A549 (cell line): Measurements from ENCODE around the gene C15orf62. TPM values are rescaled to one million over a fixed set of nuclear protein-coding genes. Genes with fewer than 3 reads are reported as not detected.

Source experiments
- ATAC-seq, 2 experiments: fragments of 200-7000 bp in 1 of 2; fragments of >200 bp in 1 of 2; cut with Nextera tagmentation in 1 of 2; cut with Tn5 transposase in 1 of 2; 3 replicates each; pipeline versions ENCODE4 v1.8.0 to v1.9.1; 2018 to 2020; ENCODE audit warnings: mild to moderate bottlenecking in 1 of 2, moderate library complexity in 1 of 2
- CTCF ChIA-PET: fragments of 300-600 bp; sonication (Branson Sonifier 250); formaldehyde crosslinking; extraction: SDS; loops from one replicate; lab custom pipeline; 2021; ENCODE audit warnings: antibody characterized with exemption, inconsistent platforms; lab: Yijun Ruan, JAX
- POLR2A ChIA-PET: fragments of 350-600 bp; formaldehyde crosslinking; extraction: SDS; loops from one replicate; lab custom pipeline; 2021; ENCODE audit warnings: antibody characterized with exemption, inconsistent platforms; lab: Yijun Ruan, JAX
- DNase-seq, 2 experiments: peaks; one replicate each; pipeline versions ENCODE4 v3.0.0 to v3.0.0-alpha.2; 2011 to 2016; ENCODE audit warnings: low read depth in 1 of 2, low spot score in 1 of 2
- FAIRE-seq: peaks from 2 replicates; lab custom pipeline; 2011; peaks lifted over from hg19 to GRCh38; lab: Jason Lieb, UNC
- H3K27ac ChIP-seq, 2 experiments: fragments of >200 bp; sonication (Bioruptor Twin); formaldehyde crosslinking; 3 replicates each; pipeline ENCODE4 v1.5.1; 2016 to 2017
- H3K4me1 ChIP-seq: fragments of >200 bp; sonication (Bioruptor Twin); formaldehyde crosslinking; 3 replicates; pipeline ENCODE4 v1.6.1; 2016
- H3K4me2 ChIP-seq: fragments of >200 bp; sonication (Bioruptor Twin); formaldehyde crosslinking; 3 replicates; pipeline ENCODE4 v1.6.1; 2016
- H3K4me3 ChIP-seq: fragments of >200 bp; sonication (Bioruptor Twin); formaldehyde crosslinking; 3 replicates; pipeline ENCODE4 v1.5.1; 2016
- H3K9me3 ChIP-seq: fragments of >200 bp; sonication (Bioruptor Twin); formaldehyde crosslinking; 3 replicates; pipeline ENCODE4 v1.6.1; 2016
- ATOH8 ChIP-seq: fragments of 250-450 bp; sonication (Bioruptor Pico); IDR thresholded peaks from 2 replicates; pipeline ENCODE4 v1.5.0; 2020; ENCODE audit warnings: low read depth, mild to moderate bottlenecking, moderate library complexity
- BHLHE40 ChIP-seq: IDR thresholded peaks from 2 replicates; pipeline ENCODE4 v1.6.1; 2012; ENCODE audit warnings: low read depth, low read length, inconsistent platforms
- CBX8 ChIP-seq: fragments of 200-600 bp; sonication (generic); IDR thresholded peaks from 2 replicates; pipeline ENCODE4 v1.6.1; 2016
- CHD2 ChIP-seq: fragments of 150-350 bp; IDR thresholded peaks from 2 replicates; pipeline ENCODE4 v1.6.1; 2014; ENCODE audit warnings: low read length; ENCODE audit not compliant: partially characterized antibody
- EHF ChIP-seq: fragments of 250-450 bp; sonication (Bioruptor Pico); IDR thresholded peaks from 2 replicates; pipeline ENCODE4 v1.5.0; 2020; ENCODE audit warnings: mild to moderate bottlenecking
- EHMT2 ChIP-seq: fragments of 200-600 bp; sonication (generic); IDR thresholded peaks from 2 replicates; pipeline ENCODE4 v1.6.1; 2016; ENCODE audit warnings: antibody characterized with exemption, low read depth, mild to moderate bottlenecking, moderate library complexity
- EP300 ChIP-seq, 2 experiments: fragments of >200 bp; sonication (Bioruptor Twin); formaldehyde crosslinking; IDR thresholded peaks; 2 replicates in 1 of 2; 3 replicates in 1 of 2; pipeline ENCODE4 v1.6.1; 2016 to 2017
- HES2 ChIP-seq: fragments of >200 bp; sonication (Bioruptor Twin); formaldehyde crosslinking; IDR thresholded peaks from 2 replicates; pipeline ENCODE4 v1.6.1; 2016
- HEYL ChIP-seq: fragments of 250-450 bp; sonication (Bioruptor Pico); IDR thresholded peaks from 2 replicates; pipeline ENCODE4 v1.8.0; 2021; ENCODE audit warnings: mild to moderate bottlenecking, moderate library complexity
- HOXB5 ChIP-seq: fragments of 250-450 bp; sonication (Bioruptor Pico); IDR thresholded peaks from 2 replicates; pipeline ENCODE4 v1.5.0; 2020; ENCODE audit warnings: mild to moderate bottlenecking, moderate library complexity
- JUN ChIP-seq, 2 experiments: fragments of >200 bp; sonication (Bioruptor Twin); formaldehyde crosslinking; IDR thresholded peaks; 2 replicates in 1 of 2; 3 replicates in 1 of 2; pipeline ENCODE4 v1.6.1; 2016 to 2017
- NFE2L2 ChIP-seq: fragments of 150-350 bp; conservative IDR thresholded peaks from 2 replicates; pipeline ENCODE4 v1.6.1; 2014; ENCODE audit warnings: low read length
- PHF8 ChIP-seq: fragments of 200-600 bp; sonication (generic); IDR thresholded peaks from 2 replicates; pipeline ENCODE4 v1.6.1; 2016; ENCODE audit warnings: low read depth, mild to moderate bottlenecking, antibody characterized with exemption, moderate library complexity, borderline replicate concordance
- RARB ChIP-seq: fragments of 250-450 bp; sonication (Bioruptor Pico); IDR thresholded peaks from 2 replicates; pipeline ENCODE4 v1.8.0; 2021; ENCODE audit warnings: mild to moderate bottlenecking, moderate library complexity
- RFX5 ChIP-seq: fragments of 450-650 bp; IDR thresholded peaks from 2 replicates; pipeline ENCODE4 v1.7.1; 2014; ENCODE audit warnings: antibody characterized with exemption, mild to moderate bottlenecking, moderate library complexity
- RNF2 ChIP-seq: fragments of 200-600 bp; sonication (generic); IDR thresholded peaks from 2 replicates; pipeline ENCODE4 v1.6.1; 2016; ENCODE audit warnings: low read depth, mild to moderate bottlenecking, antibody characterized with exemption, moderate library complexity, borderline replicate concordance
- SMC3 ChIP-seq: fragments of >200 bp; sonication (Bioruptor Twin); formaldehyde crosslinking; IDR thresholded peaks from 3 replicates; pipeline ENCODE4 v1.6.1; 2018; ENCODE audit warnings: inconsistent platforms
- SREBF2 ChIP-seq: fragments of 450-650 bp; IDR thresholded peaks from 2 replicates; pipeline ENCODE4 v1.6.1; 2014; ENCODE audit warnings: mild to moderate bottlenecking, moderate library complexity
- TFCP2L1 ChIP-seq: fragments of 250-450 bp; sonication (Bioruptor Pico); IDR thresholded peaks from 2 replicates; pipeline ENCODE4 v1.5.0; 2021; ENCODE audit warnings: mild to moderate bottlenecking
- USF2 ChIP-seq: fragments of 450-650 bp; IDR thresholded peaks from 2 replicates; pipeline ENCODE4 v1.6.1; 2014; ENCODE audit warnings: antibody characterized with exemption
- ZNF302 ChIP-seq: fragments of 250-450 bp; sonication (Bioruptor Pico); IDR thresholded peaks from 2 replicates; pipeline ENCODE4 v1.9.0; 2021; ENCODE audit warnings: inconsistent platforms, mild to moderate bottlenecking, moderate library complexity
- WGBS: methylation state at CpG from one replicate; pipeline ENCODE4 v1.1.6; 2017; ENCODE audit errors: missing lambda C conversion rate; 5-methylcytosine and 5-hydroxymethylcytosine counted together
- polyA plus RNA-seq, 4 experiments: library from polyadenylated mRNA; depleted of rRNA in 3 of 4; stranded (reverse); fragments of >200 nt; fragmentation: RNase III in 1 of 4; extraction: RNeasy Plus Mini Kit Qiagen cat#74134 plus additional on column Dnase treatment in 1 of 4; gene quantifications; 2 replicates in 3 of 4; 3 replicates in 1 of 4; pipeline ENCODE4 v1.2.3, GENCODE V29; 2011 to 2017
- TF ChIP-seq, protein P1 (sequence below): fragments of 150-350 bp; IDR thresholded peaks from 2 replicates; pipeline ENCODE4 v1.6.1; 2014; ENCODE audit warnings: low read depth, mild to moderate bottlenecking, low read length
- TF ChIP-seq, protein P2 (sequence below): fragments of >200 bp; sonication (Bioruptor Twin); formaldehyde crosslinking; IDR thresholded peaks from 3 replicates; pipeline ENCODE4 v1.6.1; 2016
- TF ChIP-seq, protein P3 (sequence below): fragments of 250-450 bp; sonication (Bioruptor Pico); IDR thresholded peaks from 2 replicates; pipeline ENCODE4 v1.5.0; 2021; ENCODE audit warnings: mild to moderate bottlenecking, moderate library complexity, borderline replicate concordance
- TF ChIP-seq, protein P4 (sequence below): IDR thresholded peaks from 2 replicates; pipeline ENCODE4 v1.6.1; 2012; ENCODE audit warnings: low read depth, borderline replicate concordance
- TF ChIP-seq, protein P5 (sequence below): IDR thresholded peaks from 2 replicates; pipeline ENCODE4 v1.6.1; 2012

Gene C15orf62
- polyA plus RNA-seq, 2 of the 4 experiments (the other 2 are of a cell fraction), result 0.10 to 0.13 TPM

GRCh38 chr15:40771242-40771641 is 1.5 kb downstream of the C15orf62 start (continued):
- TF ChIP-seq, protein P1, sequence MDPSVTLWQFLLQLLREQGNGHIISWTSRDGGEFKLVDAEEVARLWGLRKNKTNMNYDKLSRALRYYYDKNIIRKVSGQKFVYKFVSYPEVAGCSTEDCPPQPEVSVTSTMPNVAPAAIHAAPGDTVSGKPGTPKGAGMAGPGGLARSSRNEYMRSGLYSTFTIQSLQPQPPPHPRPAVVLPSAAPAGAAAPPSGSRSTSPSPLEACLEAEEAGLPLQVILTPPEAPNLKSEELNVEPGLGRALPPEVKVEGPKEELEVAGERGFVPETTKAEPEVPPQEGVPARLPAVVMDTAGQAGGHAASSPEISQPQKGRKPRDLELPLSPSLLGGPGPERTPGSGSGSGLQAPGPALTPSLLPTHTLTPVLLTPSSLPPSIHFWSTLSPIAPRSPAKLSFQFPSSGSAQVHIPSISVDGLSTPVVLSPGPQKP, result no peak
- TF ChIP-seq HEYL (CRISPR knock-in tag), result no peak

DNA sequence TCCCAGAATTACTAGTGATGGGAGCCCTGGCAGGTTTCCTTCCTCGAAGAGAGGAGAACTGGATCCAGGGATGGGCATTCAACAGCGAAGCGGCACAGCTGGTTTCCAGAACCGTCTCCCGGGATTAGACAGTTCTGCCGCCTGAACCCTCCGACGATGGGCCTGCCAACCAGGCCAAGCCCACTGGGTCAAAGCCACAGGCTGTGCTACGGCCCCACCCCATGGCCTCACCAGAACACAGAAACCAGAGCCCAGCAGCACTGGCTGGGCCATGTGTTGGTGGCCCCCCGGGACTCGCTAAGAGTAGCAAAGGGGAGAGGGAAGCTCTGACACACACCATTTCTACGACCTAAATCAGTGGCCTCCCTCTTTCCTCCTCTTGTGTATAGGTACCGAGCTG is 2.2 kb downstream of the C15orf62 start:
- CTCF ChIA-PET, result interaction anchor here (1.1 to 2.8 kb wide), 2 partner anchors 10 to 182 kb away, joined by 4 to 12 read pairs; no protein-coding TSS in a partner anchor
- ATAC-seq, result no peak
- no peak for DNase-seq
- Histone ChIP-seq H3K27ac (no peak overlapping the region), H3K4me1 (peaks cover 2% of the 10 kb centered on the region; the same call in 1 of the 3 replicates), H3K4me2 (no peak overlapping the region), H3K4me3 (no peak overlapping the region), H3K9me3 (no peaks in the 10 kb centered on the region)
- 92% methylated on average over 7 of the region's 13 CpGs for WGBS
- TF ChIP-seq EHMT2 (no peak), HES2 (no peak), CHD2 (no peak), SMC3 (no peak), HOXB5 (no peak), EHF (CRISPR knock-in tag) (no peak), TFCP2L1 (CRISPR knock-in tag) (no peak), SREBF2 (no peak), BHLHE40 (no peak), ZNF302 (CRISPR knock-in tag) (no peak), RNF2 (no peak), JUN (IDR thresholded peaks at IDR 0.05) (no peak)
- TF ChIP-seq, protein P2, sequence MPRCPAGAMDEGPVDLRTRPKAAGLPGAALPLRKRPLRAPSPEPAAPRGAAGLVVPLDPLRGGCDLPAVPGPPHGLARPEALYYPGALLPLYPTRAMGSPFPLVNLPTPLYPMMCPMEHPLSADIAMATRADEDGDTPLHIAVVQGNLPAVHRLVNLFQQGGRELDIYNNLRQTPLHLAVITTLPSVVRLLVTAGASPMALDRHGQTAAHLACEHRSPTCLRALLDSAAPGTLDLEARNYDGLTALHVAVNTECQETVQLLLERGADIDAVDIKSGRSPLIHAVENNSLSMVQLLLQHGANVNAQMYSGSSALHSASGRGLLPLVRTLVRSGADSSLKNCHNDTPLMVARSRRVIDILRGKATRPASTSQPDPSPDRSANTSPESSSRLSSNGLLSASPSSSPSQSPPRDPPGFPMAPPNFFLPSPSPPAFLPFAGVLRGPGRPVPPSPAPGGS, result no peak
- TF ChIP-seq, protein P3, sequence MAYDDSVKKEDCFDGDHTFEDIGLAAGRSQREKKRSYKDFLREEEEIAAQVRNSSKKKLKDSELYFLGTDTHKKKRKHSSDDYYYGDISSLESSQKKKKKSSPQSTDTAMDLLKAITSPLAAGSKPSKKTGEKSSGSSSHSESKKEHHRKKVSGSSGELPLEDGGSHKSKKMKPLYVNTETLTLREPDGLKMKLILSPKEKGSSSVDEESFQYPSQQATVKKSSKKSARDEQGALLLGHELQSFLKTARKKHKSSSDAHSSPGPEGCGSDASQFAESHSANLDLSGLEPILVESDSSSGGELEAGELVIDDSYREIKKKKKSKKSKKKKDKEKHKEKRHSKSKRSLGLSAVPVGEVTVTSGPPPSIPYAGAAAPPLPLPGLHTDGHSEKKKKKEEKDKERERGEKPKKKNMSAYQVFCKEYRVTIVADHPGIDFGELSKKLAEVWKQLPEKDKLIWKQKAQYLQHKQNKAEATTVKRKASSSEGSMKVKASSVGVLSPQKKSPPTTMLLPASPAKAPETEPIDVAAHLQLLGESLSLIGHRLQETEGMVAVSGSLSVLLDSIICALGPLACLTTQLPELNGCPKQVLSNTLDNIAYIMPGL (CRISPR knock-in tag), result no peak
- TF ChIP-seq, protein P4, sequence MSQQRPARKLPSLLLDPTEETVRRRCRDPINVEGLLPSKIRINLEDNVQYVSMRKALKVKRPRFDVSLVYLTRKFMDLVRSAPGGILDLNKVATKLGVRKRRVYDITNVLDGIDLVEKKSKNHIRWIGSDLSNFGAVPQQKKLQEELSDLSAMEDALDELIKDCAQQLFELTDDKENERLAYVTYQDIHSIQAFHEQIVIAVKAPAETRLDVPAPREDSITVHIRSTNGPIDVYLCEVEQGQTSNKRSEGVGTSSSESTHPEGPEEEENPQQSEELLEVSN, result no peak
- no peak for FAIRE-seq
- POLR2A ChIA-PET, result no interaction called here

GRCh38 chr15:40773496-40773895 is 3.7 kb downstream of the C15orf62 start:
- Histone ChIP-seq H3K27ac (no peak overlapping the region), H3K9me3 (no peaks in the 10 kb centered on the region), H3K4me2 (no peak overlapping the region), H3K4me1 (no peaks in the 10 kb centered on the region), H3K4me3 (no peak overlapping the region)
- FAIRE-seq, result no peak
- ChIA-PET POLR2A (no interaction called here), CTCF (interaction anchor here (1.3 to 1.8 kb wide), 2 partner anchors 9 to 27 kb away, joined by 3 to 8 read pairs; no protein-coding TSS in a partner anchor)
- ATAC-seq, result no peak
- DNase-seq, result no peak
- 87% methylated on average over 3 of the region's 8 CpGs for WGBS
- TF ChIP-seq EHMT2 (no peak), ZNF302 (CRISPR knock-in tag) (no peak), RFX5 (no peak), NFE2L2 (no peak), ATOH8 (CRISPR knock-in tag) (no peak), PHF8 (no peak), TFCP2L1 (CRISPR knock-in tag) (no peak), EP300 (IDR thresholded peaks at IDR 0.05) (no peak), CBX8 (no peak), RARB (no peak), USF2 (no peak), RNF2 (no peak)
- TF ChIP-seq, protein P5, sequence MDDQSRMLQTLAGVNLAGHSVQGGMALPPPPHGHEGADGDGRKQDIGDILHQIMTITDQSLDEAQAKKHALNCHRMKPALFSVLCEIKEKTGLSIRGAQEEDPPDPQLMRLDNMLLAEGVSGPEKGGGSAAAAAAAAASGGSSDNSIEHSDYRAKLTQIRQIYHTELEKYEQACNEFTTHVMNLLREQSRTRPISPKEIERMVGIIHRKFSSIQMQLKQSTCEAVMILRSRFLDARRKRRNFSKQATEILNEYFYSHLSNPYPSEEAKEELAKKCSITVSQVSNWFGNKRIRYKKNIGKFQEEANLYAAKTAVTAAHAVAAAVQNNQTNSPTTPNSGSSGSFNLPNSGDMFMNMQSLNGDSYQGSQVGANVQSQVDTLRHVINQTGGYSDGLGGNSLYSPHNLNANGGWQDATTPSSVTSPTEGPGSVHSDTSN, result no peak
- TF ChIP-seq, protein P2, result no peak
